ENCODE data around the gene SLC35A4. TPM values are rescaled to one million over a fixed set of nuclear protein-coding genes. Genes with fewer than 3 reads are reported as not detected.

The SLC35A4 gene
- total and polyA plus RNA-seq, 2 of the 8 experiments (the other 6 are each of a cell fraction or from before 2014, with no cell fraction given): 78.6 to 133 TPM

DNA sequence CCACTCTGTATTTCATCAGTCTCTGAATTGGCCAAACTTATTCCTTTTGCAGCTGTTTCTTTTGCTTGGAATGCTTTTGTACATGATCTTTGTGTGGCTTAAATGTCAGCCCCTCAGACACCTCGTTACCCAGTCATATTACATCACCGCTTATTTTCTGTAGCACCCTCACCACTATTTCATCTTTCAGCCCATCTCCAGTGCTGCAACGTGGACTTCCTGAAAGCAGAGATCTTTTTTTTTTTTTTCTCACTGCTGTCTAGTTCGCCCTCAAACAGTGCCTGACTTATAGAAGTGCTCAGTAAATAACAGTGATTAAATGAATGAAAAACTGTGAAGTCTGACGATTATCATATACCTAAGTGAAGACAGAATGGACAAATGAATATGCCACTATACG lies 8.2 kb upstream of the SLC35A4 start:
- no peak overlapping the region for H4K5ac ChIP-seq (ENCODE audit: insufficient read length, low read depth, low read length)
- 8% methylated on average over 6 of the region's 6 CpGs; no CpG with 5 or more reads in 1 of the 2 experiments for WGBS, 2 experiments (ENCODE audit: extremely low coverage in 1 of 2, insufficient coverage in 1 of 2, insufficient read length in 1 of 2, insufficient replicate concordance in 2 of 2, low coverage in 1 of 2, low lambda C conversion rate in 2 of 2, missing lambda C conversion rate in 1 of 2)
- peaks cover 0 to 8% (median 3%) of the 10 kb centered on the region in 4 experiments; a peak in 5 of 8 replicates for H3K36me3 ChIP-seq (ENCODE audit: control insufficient read depth in 2 of 4, insufficient read depth in 4 of 4, low read length in 3 of 4)
- peaks cover 7% of the 10 kb centered on the region; the same call in 1 of the 2 replicates for H3K23me2 ChIP-seq (ENCODE audit: low read depth, low read length)
- H4K91ac ChIP-seq (replicated peaks; ENCODE audit: insufficient read length, low read length): no peak overlapping the region
- H3K9ac ChIP-seq (replicated peaks in 1 of 4; ENCODE audit: extremely low read depth in 1 of 4, low read depth in 3 of 4, low read length in 3 of 4): peak overlapping the region in 3 of 4 experiments; percentile 72 to 91 (median 85); a peak in 5 of 7 replicates
- H3K9me3 ChIP-seq (ENCODE audit: insufficient read depth in 2 of 2, low read depth in 1 of 2, low read length in 1 of 2): no peaks in the 10 kb centered on the region
- POLR2A ChIA-PET (ENCODE audit: partially characterized antibody): interaction anchor here (0.6 to 10.8 kb wide), 7 partner anchors 10 to 1093 kb away, joined by 3 to 191 read pairs (median 4); partner anchors contain the start of genes EIF4EBP3, IK and NDUFA2
- peaks cover 0 to 6% (median 5%) of the 10 kb centered on the region in 4 experiments; a peak in 4 of 7 replicates for H3K4me1 ChIP-seq (replicated peaks in 1 of 4; ENCODE audit: control insufficient read depth in 3 of 4, insufficient read depth in 4 of 4, low read length in 3 of 4)
- H2BK20ac ChIP-seq (ENCODE audit: low read length): no peak overlapping the region
- H3K23ac ChIP-seq (ENCODE audit: insufficient read length): no peak overlapping the region
- H2BK5ac ChIP-seq (ENCODE audit: low read depth, low read length): no peak overlapping the region
- H3K4me2 ChIP-seq (ENCODE audit: insufficient read depth in 1 of 2, low read depth in 2 of 2, low read length in 2 of 2): peak overlapping the region; percentile 66 to 82
- no peak overlapping the region for H2BK12ac ChIP-seq (ENCODE audit: low read depth, low read length)
- no peak overlapping the region for H3K27ac ChIP-seq (ENCODE audit: low read depth, low read length)
- H2BK15ac ChIP-seq (ENCODE audit: low read length): no peak overlapping the region
- peak overlapping the region; percentile 61 to 93 (median 64) for H3K4me3 ChIP-seq (ENCODE audit: extremely low read depth in 1 of 4, insufficient read depth in 2 of 4, low read depth in 3 of 4, low read length in 4 of 4)
- H3K79me2 ChIP-seq (ENCODE audit: control insufficient read depth in 1 of 2, insufficient read depth in 2 of 2, low read length in 2 of 2): peaks cover 9 to 39% of the 10 kb centered on the region in 2 experiments; a peak in 3 of 4 replicates
- no peak overlapping the region for H4K8ac ChIP-seq (ENCODE audit: extremely low read depth, insufficient read depth, low read length)
- no peak overlapping the region for H3K4ac ChIP-seq (replicated peaks; ENCODE audit: insufficient read length, low read depth, low read length)
- H3K79me1 ChIP-seq (ENCODE audit: low read depth, low read length): peaks cover 5% of the 10 kb centered on the region
- H3K27me3 ChIP-seq (replicated peaks in 1 of 4; ENCODE audit: control insufficient read depth in 3 of 4, extremely low read depth in 1 of 4, insufficient read depth in 3 of 4, low read length in 3 of 4): no peaks in the 10 kb centered on the region
- no peak overlapping the region for H3K14ac ChIP-seq (ENCODE audit: insufficient read length)
- no peak overlapping the region for H2BK120ac ChIP-seq (replicated peaks; ENCODE audit: low read depth, low read length)
- no peak overlapping the region for H3K56ac ChIP-seq (replicated peaks; ENCODE audit: insufficient read length, low read depth, low read length)
- 0 out of 3 replicates have a peak, but pooled peaks of 1 of the 2 experiments have one; percentile 11 for TF ChIP-seq POLR2A (IDR thresholded peaks at IDR 0.05; ENCODE audit: control extremely low read depth in 1 of 2, low read depth in 2 of 2, low read length in 2 of 2)
- TF ChIP-seq SIX5 (IDR thresholded peaks at IDR 0.05; ENCODE audit: low read depth, low read length): no peak
- DNase-seq (ENCODE audit: low read depth in 1 of 2, low spot score in 2 of 2) (no peak), FAIRE-seq (no peak)
- peaks cover 0 to 5% of the 10 kb centered on the region in 2 experiments for H4K20me1 ChIP-seq (replicated peaks in 1 of 2; ENCODE audit: control insufficient read depth in 1 of 2, insufficient read depth in 2 of 2, low read length in 2 of 2)
- H2AFZ ChIP-seq (ENCODE audit: low read length): no peak overlapping the region
- H3K18ac ChIP-seq (ENCODE audit: extremely low read depth, low read length): no peak overlapping the region
- H2AK5ac ChIP-seq (ENCODE audit: low read depth, low read length): no peak overlapping the region
- CTCF ChIA-PET (ENCODE audit: partially characterized antibody): no interaction called here
